GM12878 (cell line): ENCODE measurements around the gene DCP1A. TPM values are rescaled to one million over a fixed set of nuclear protein-coding genes. Genes with fewer than 3 reads are reported as not detected.

Experiments
- ASH2L ChIP-seq: fragments of 300-600, 200-600 bp; sonication (generic); IDR thresholded peaks from 2 replicates; pipeline ENCODE4 v1.6.1; 2017; ENCODE audit warnings: low read depth, mild to moderate bottlenecking, borderline replicate concordance
- CREB1 ChIP-seq: IDR thresholded peaks from 2 replicates; pipeline ENCODE4 v1.6.1; 2012; ENCODE audit warnings: low read depth, mild to moderate bottlenecking, inconsistent platforms
- EZH2 ChIP-seq: IDR thresholded peaks from 2 replicates; pipeline ENCODE4 v1.6.1; 2012; ENCODE audit warnings: low read depth, mild to moderate bottlenecking, control low read depth, inconsistent platforms, low read length, borderline replicate concordance; ENCODE audit not compliant: control insufficient read depth
- FOS ChIP-seq: IDR thresholded peaks from 3 replicates; pipeline ENCODE4 v1.6.1; 2011; ENCODE audit warnings: borderline replicate concordance; ENCODE audit not compliant: insufficient read length; ENCODE audit errors: extremely low read depth
- GATAD2B ChIP-seq: fragments of 450-650 bp; conservative IDR thresholded peaks from 2 replicates; pipeline ENCODE4 v1.6.1; 2017; ENCODE audit warnings: low read depth, mild to moderate bottlenecking, moderate library complexity
- HDAC6 ChIP-seq: fragments of 200-600 bp; sonication (generic); IDR thresholded peaks from one replicate; pipeline ENCODE4 v1.8.0; 2017; ENCODE audit warnings: antibody characterized with exemption; ENCODE audit not compliant: unreplicated experiment
- IKZF2 ChIP-seq, 2 experiments: fragments of 450-650 bp; IDR thresholded peaks; 2 replicates each; pipeline ENCODE4 v1.6.1; 2017; ENCODE audit warnings: mild to moderate bottlenecking in 2 of 2, moderate library complexity in 2 of 2
- MEF2B ChIP-seq: fragments of 450-650 bp; IDR thresholded peaks from 2 replicates; pipeline ENCODE4 v1.6.1; 2018; ENCODE audit warnings: mild to moderate bottlenecking, moderate library complexity; ENCODE audit not compliant: partially characterized antibody, poor library complexity, severe bottlenecking
- MYB ChIP-seq: fragments of 150-350 bp; IDR thresholded peaks from 2 replicates; pipeline ENCODE4 v1.6.1; 2014; ENCODE audit warnings: mild to moderate bottlenecking, low read depth, low read length, borderline replicate concordance
- NFYA ChIP-seq: IDR thresholded peaks from 2 replicates; pipeline ENCODE4 v1.6.1; 2011; ENCODE audit warnings: low read depth, mild to moderate bottlenecking, low read length, improper control_type of control experiment, borderline replicate concordance
- NR2C2 ChIP-seq: IDR thresholded peaks from 2 replicates; pipeline ENCODE4 v1.6.1; 2011; ENCODE audit warnings: borderline replicate concordance, low read depth; ENCODE audit not compliant: control insufficient read depth, insufficient read length
- PAX8 ChIP-seq: fragments of 450-650 bp; IDR thresholded peaks from 2 replicates; pipeline ENCODE4 v1.6.1; 2017; ENCODE audit warnings: mild to moderate bottlenecking, moderate library complexity
- RELA ChIP-seq: fragments of 450-650 bp; IDR thresholded peaks from 2 replicates; pipeline ENCODE4 v1.8.0; 2014; ENCODE audit warnings: borderline replicate concordance; ENCODE audit not compliant: partially characterized antibody
- RUNX3 ChIP-seq: IDR thresholded peaks from 2 replicates; pipeline ENCODE4 v1.6.1; 2012; ENCODE audit warnings: low read length, inconsistent platforms
- SIX5 ChIP-seq: IDR thresholded peaks from 2 replicates; pipeline ENCODE4 v1.6.1; 2011; ENCODE audit warnings: mild to moderate bottlenecking, low read depth, low read length, moderate library complexity; ENCODE audit not compliant: severe bottlenecking
- SPI1 ChIP-seq: IDR thresholded peaks from 2 replicates; pipeline ENCODE4 v1.6.1; 2011; ENCODE audit warnings: low read depth, mild to moderate bottlenecking, low read length, moderate library complexity, borderline replicate concordance; ENCODE audit not compliant: insufficient read depth
- STAT3 ChIP-seq: IDR thresholded peaks from 2 replicates; pipeline ENCODE4 v1.6.1; 2011; ENCODE audit warnings: low read depth, low read length, improper control_type of control experiment
- TAF1 ChIP-seq: IDR thresholded peaks from 2 replicates; pipeline ENCODE4 v1.6.1; 2011; ENCODE audit warnings: mild to moderate bottlenecking, low read depth, low read length, borderline replicate concordance
- WRNIP1 ChIP-seq: IDR thresholded peaks from 2 replicates; pipeline ENCODE4 v1.6.1; 2011; ENCODE audit warnings: low read depth, low read length, improper control_type of control experiment, borderline replicate concordance
- YY1 ChIP-seq: IDR thresholded peaks from 2 replicates; pipeline ENCODE4 v1.6.1; 2011; ENCODE audit warnings: low read depth, mild to moderate bottlenecking, low read length
- ZBED1 ChIP-seq: IDR thresholded peaks from 2 replicates; pipeline ENCODE4 v1.6.1; 2016; ENCODE audit warnings: borderline replicate concordance
- ZSCAN29 ChIP-seq: fragments of 450-650 bp; IDR thresholded peaks from 2 replicates; pipeline ENCODE4 v1.6.1; 2017; ENCODE audit warnings: mild to moderate bottlenecking, moderate library complexity
- polyA plus RNA-seq, 11 experiments: library from polyadenylated mRNA; depleted of rRNA in 4 of 11; unstranded in 6 of 11; stranded (reverse) in 5 of 11; fragments of >200 nt; fragmentation: Nextera tagmentation in 4 of 11; fragmentation: Illumina TruSeq in 1 of 11; extraction: Ambion mirVana in 4 of 11; extraction: Trizol in 1 of 11; gene quantifications; 1 replicate in 1 of 11; 2 replicates in 10 of 11; pipeline versions ENCODE4 v1.2.1 to v1.2.3, GENCODE V29; 2011 to 2016; ENCODE audit warnings: inconsistent platforms in 2 of 11, missing spikeins in 2 of 11, low read depth in 1 of 11
- total RNA-seq, 4 experiments: library from RNA; depleted of rRNA in 3 of 4; stranded (reverse); fragments of >200 nt in 3 of 4; fragmentation: Illumina TruSeq in 1 of 4; extraction: Trizol in 1 of 4; gene quantifications; 2 replicates each; pipeline versions ENCODE4 v1.2.1 to v1.2.3, GENCODE V29; 2013 to 2021
- TF ChIP-seq, protein P1 (sequence below): IDR thresholded peaks from 2 replicates; pipeline ENCODE4 v1.6.1; 2012; ENCODE audit warnings: low read depth, low read length, improper control_type of control experiment
- TF ChIP-seq, protein P2 (sequence below): IDR thresholded peaks from 2 replicates; pipeline ENCODE4 v1.6.1; 2012; ENCODE audit warnings: low read depth, low read length, improper control_type of control experiment
- TF ChIP-seq, protein P3 (sequence below): IDR thresholded peaks from 2 replicates; pipeline ENCODE4 v1.6.1; 2011; ENCODE audit warnings: borderline replicate concordance, low read depth, mild to moderate bottlenecking, moderate library complexity, mixed read lengths, low read length; ENCODE audit not compliant: insufficient read depth; ENCODE audit errors: extremely low read length
- TF ChIP-seq, protein P4 (sequence below): fragments of 450-650 bp; IDR thresholded peaks from 2 replicates; pipeline ENCODE4 v1.6.1; 2017; ENCODE audit warnings: low read depth, mild to moderate bottlenecking, moderate library complexity
- TF ChIP-seq, protein P5 (sequence below), 3 experiments: IDR thresholded peaks in 2 of 3; conservative IDR thresholded peaks in 1 of 3; 2 replicates each; pipeline ENCODE4 v1.5.1; 2011; ENCODE audit warnings: low read depth in 3 of 3, low read length in 3 of 3, mild to moderate bottlenecking in 3 of 3, control low read depth in 2 of 3, moderate library complexity in 2 of 3, inconsistent platforms in 1 of 3, mixed read lengths in 1 of 3; ENCODE audit not compliant: control insufficient read depth in 2 of 3, insufficient read depth in 1 of 3; ENCODE audit errors: extremely low read depth in 1 of 3

DCP1A gene
- total and polyA plus RNA-seq, 10 of the 15 experiments (the other 5 are each of a cell fraction or from before 2014, with no cell fraction given) = 12.5 to 34.6 (median 16.3) TPM

DNA sequence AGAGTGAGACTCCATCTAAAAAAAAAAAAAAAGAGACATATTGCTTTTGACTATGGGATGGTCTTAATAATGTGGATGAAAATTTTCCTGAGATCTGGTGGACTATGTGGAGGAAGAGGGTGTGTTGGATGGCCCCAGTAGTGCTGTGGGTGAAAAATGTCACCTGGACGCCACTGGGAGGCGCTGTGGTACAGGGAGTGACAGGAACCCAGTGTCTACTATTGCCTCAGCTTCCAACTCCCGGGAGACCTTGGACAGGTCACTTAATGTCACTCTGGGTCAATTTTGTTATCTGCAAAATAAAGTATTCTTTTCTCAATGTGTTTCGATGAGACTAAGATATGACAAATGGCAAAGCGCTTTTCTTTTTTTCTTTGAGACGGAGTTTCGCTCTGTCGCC is 27.7 kb upstream of the DCP1A start (continued):
- TF ChIP-seq TAF1 = no peak
- TF ChIP-seq YY1 = peak; percentile 58; the same call in 1 of the 2 replicates
- TF ChIP-seq IKZF2 (IDR thresholded peaks at IDR 0.05) = no peak
- TF ChIP-seq RELA = peak; percentile 32
- TF ChIP-seq FOS = no peak
- TF ChIP-seq HDAC6 = no peak
- TF ChIP-seq, protein P1, sequence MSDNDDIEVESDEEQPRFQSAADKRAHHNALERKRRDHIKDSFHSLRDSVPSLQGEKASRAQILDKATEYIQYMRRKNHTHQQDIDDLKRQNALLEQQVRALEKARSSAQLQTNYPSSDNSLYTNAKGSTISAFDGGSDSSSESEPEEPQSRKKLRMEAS = no peak
- no peak for TF ChIP-seq ASH2L
- TF ChIP-seq, protein P2, sequence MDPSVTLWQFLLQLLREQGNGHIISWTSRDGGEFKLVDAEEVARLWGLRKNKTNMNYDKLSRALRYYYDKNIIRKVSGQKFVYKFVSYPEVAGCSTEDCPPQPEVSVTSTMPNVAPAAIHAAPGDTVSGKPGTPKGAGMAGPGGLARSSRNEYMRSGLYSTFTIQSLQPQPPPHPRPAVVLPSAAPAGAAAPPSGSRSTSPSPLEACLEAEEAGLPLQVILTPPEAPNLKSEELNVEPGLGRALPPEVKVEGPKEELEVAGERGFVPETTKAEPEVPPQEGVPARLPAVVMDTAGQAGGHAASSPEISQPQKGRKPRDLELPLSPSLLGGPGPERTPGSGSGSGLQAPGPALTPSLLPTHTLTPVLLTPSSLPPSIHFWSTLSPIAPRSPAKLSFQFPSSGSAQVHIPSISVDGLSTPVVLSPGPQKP = no peak
- no peak for TF ChIP-seq GATAD2B
- TF ChIP-seq, protein P3, sequence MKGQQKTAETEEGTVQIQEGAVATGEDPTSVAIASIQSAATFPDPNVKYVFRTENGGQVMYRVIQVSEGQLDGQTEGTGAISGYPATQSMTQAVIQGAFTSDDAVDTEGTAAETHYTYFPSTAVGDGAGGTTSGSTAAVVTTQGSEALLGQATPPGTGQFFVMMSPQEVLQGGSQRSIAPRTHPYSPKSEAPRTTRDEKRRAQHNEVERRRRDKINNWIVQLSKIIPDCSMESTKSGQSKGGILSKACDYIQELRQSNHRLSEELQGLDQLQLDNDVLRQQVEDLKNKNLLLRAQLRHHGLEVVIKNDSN = no peak
- no peak for TF ChIP-seq SPI1
- TF ChIP-seq STAT3 = no peak
- no peak for TF ChIP-seq NR2C2
- TF ChIP-seq WRNIP1 = no peak
- TF ChIP-seq MYB = no peak
- no peak for TF ChIP-seq ZSCAN29
- TF ChIP-seq, protein P4, sequence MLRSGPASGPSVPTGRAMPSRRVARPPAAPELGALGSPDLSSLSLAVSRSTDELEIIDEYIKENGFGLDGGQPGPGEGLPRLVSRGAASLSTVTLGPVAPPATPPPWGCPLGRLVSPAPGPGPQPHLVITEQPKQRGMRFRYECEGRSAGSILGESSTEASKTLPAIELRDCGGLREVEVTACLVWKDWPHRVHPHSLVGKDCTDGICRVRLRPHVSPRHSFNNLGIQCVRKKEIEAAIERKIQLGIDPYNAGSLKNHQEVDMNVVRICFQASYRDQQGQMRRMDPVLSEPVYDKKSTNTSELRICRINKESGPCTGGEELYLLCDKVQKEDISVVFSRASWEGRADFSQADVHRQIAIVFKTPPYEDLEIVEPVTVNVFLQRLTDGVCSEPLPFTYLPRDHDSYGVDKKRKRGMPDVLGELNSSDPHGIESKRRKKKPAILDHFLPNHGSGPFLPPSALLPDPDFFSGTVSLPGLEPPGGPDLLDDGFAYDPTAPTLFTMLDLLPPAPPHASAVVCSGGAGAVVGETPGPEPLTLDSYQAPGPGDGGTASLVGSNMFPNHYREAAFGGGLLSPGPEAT = no peak
- TF ChIP-seq, protein P5, sequence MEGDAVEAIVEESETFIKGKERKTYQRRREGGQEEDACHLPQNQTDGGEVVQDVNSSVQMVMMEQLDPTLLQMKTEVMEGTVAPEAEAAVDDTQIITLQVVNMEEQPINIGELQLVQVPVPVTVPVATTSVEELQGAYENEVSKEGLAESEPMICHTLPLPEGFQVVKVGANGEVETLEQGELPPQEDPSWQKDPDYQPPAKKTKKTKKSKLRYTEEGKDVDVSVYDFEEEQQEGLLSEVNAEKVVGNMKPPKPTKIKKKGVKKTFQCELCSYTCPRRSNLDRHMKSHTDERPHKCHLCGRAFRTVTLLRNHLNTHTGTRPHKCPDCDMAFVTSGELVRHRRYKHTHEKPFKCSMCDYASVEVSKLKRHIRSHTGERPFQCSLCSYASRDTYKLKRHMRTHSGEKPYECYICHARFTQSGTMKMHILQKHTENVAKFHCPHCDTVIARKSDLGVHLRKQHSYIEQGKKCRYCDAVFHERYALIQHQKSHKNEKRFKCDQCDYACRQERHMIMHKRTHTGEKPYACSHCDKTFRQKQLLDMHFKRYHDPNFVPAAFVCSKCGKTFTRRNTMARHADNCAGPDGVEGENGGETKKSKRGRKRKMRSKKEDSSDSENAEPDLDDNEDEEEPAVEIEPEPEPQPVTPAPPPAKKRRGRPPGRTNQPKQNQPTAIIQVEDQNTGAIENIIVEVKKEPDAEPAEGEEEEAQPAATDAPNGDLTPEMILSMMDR (IDR thresholded peaks at IDR 0.05 in 2 of 3, conservative IDR thresholded peaks at IDR 0.05 in 1 of 3; ENCODE audit: control insufficient read depth in 2 of 3, extremely low read depth in 1 of 3, insufficient read depth in 1 of 3, low read depth in 3 of 3, low read length in 3 of 3) = peak; percentile 84 to 92 (median 87)
- TF ChIP-seq EZH2 = no peak
- TF ChIP-seq ZBED1 = no peak
- TF ChIP-seq SIX5 = no peak
- TF ChIP-seq PAX8 = no peak
- TF ChIP-seq NFYA = no peak
- no peak for TF ChIP-seq CREB1
- TF ChIP-seq RUNX3 = no peak
- TF ChIP-seq MEF2B = peak; percentile 60
